GM18507 (cell line): ENCODE results near the gene KIF9.
"Not testable (repeated sequence)": the region's sequence is repeated elsewhere in the genome, so short reads cannot be mapped to it uniquely, and the experiment has no call there.

ENCODE experiments used
- DNase-seq: peaks from one replicate; pipeline ENCODE4 v3.0.0; 2011; ENCODE audit warnings: low read depth; ENCODE audit not compliant: insufficient read length; ENCODE audit errors: extremely low spot score
- FAIRE-seq: peaks from 2 replicates; lab custom pipeline; 2011; peaks lifted over from hg19 to GRCh38; lab: Jason Lieb, UNC

KIF9 gene

DNA sequence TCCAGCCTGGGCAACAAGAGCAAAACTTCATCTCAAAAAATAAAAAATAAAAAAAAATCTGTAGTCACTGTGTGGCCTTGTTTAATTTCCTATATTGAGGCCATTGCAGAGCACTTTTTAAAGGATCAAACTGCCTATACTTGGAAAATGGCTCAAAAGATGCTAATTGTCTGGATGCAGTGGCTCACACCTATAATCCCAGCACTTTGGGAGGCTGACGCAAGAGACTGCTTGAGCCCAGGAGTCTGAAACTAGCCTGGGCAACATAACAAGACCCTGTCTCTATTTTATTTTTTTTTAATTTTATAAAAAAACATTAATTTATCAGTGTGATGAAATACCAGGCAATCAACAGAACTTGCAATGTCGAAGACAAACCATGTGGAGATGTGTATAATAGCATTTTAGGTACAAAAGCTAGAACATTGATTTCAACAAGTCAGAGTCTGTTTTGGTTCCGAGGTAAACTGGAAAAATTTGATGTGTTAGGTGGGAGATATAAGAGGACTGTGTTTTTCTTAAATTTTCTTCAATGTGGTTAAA lies 71.7 kb downstream of the KIF9 start:
- FAIRE-seq = no peak

DNA sequence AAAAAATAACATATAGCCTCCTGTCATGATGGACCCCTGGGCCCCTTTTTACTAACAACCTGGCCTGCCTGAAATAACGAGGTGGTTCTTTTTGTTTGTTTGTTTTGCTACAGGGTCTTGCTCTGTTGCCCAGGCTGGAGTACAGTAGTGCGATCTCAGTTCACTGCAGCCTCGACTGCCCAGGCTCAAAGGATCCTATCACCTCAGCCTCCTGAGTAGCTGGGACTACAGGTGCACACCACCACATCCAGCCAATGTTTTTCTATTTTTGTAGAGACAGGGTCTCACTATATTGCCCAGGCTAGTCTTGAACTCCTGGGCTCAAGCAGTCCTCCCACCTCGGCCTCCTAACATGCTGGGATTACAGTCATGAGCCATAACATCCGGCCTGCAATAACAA lies 76.6 kb downstream of the KIF9 start:
- not testable (repeated sequence) for DNase-seq

More for the DNA sequence above, 71.7 kb downstream of the KIF9 start:
- no peak for DNase-seq

DNA sequence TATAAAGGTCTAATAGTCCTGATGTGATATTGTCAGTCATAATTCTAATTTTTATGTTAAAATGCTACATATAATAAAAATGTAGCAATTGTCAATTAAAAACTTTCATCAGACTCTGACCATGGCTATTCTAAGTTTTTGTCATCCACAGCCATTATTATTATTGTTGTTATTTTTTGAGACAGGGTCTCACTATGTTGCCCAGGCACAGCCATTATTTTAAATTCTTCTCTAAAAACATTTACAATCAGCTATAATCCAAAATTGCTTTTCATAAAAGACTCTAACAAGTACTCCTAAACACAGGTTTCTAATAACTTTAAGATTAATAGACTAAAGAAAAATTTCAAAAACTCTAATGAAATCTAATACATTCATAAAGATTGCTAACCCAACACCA lies 77.7 kb downstream of the KIF9 start:
- DNase-seq (no peak), FAIRE-seq (no peak)

More for the DNA sequence above, 76.6 kb downstream of the KIF9 start:
- FAIRE-seq = not testable (repeated sequence)

DNA sequence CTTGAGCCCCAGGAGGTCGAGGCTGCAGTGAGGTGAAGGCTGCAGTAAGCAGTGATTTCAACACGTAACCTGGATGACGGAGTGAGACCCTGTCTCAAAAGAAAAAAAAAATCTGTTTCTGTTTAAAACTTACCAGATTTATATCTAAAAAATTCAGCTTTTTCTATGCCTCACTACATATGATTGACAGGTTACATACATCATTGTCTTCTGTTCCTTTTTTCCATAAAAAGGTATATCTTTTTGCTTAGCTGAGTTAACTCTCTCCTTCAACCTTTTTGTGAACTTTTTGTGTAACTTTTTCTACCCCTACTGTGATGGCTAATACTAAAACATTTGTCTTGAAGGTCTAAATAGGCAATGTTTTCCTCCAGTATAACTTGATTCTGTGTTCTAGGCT lies 80.1 kb downstream of the KIF9 start:
- FAIRE-seq (no peak), DNase-seq (no peak)

DNA sequence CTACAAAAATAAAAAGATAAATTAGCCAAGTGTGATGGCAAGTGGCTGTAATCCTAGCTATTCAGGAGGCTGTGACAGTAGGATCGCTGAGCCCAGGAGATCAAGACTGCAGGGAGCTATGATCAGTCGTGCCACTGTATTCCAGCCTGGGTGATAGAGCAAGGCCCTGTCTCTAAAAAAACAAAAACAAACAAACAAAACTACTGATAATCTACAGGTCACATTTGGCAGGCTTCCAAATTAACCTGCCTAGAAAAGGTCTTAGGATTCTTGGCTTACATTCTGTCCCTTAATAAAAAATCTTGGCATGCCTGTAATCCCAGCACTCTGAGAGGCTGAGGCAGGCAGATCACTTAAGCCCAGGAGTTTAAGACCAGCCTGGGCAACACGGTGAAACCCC lies 85.3 kb downstream of the KIF9 start:
- no peak for FAIRE-seq
- no peak for DNase-seq

DNA sequence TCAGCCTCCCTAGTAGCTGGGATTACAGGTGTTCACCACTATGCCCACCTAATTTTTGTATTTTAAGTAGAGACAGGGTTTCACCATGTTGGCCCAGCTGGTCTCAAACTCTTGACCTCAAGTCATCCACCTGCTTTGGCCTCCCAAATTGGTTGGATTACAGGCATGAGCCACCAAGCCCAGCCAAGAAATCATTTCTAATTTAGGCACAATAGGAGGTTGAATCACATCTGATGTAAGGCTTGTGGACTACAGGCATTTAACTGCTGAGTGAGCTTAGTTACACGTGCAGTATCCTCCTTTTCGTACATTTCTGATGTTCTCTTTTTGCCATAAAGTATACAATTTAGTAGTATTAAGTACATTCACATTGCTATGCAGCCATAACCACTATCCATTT lies 87.6 kb downstream of the KIF9 start:
- DNase-seq (no peak), FAIRE-seq (no peak)

DNA sequence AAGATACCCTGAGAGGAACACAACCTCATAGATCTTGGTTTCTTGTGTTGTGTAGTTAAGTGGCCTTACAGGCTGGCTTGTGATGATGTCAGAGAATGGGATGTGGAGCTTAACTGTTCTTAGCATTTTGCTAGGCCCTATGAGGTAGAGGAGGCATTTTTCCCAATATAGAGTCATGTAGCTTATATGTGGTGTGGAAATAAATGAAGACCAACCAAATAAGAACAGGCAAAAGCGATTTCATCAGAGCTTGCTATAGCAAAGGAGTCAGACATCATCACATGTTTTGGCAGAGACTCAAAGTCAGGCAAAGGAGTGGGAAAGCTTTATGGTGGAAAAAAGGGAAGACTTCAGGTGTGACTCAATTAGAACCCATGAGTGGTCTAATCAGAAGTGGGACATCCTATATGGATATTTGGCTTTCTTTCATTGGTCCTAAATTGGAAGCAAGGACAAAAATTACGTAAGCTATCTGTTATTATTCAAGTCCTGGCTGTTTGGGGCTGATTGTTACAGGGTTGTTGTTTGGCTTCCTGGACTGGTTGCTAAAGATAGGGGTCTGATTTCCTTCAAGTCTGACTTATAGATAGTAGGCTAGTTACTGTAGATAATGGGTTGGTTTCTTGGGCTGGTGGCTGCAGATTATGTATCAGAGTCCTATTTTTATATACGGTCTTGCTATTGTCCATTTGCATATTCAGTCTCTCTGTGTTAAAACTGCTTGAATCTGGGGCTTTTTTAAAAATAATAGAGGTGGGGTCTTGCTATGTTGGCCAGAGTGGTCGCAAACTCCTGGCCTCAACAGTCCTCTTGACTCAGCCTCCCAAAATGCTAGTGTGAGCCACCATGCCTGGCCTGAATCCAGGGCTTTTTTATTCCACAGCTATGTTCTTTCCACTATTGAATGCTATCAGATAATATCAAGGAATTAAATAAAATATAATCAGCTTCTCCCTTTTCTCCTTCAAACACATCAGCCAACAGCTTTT lies 88.4 kb downstream of the KIF9 start:
- DNase-seq (no peak), FAIRE-seq (no peak)

DNA sequence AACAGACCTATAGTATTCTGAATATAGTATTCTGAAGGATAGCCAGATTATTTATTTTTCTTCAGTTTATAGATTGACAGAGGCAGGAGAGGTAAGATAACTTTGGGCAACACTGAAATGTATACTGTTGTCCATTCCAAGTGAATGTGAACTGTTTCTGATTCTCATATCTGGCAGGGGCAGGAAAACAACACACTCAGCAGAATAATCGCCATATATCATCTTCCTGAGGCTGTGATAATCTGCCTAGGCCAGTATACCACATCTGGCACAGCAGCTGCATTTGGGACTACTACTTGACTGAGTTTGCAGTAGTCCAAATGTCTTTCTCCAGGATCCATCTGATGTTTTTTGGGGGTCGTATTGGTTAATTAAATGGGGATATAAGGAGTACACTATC lies 96.3 kb downstream of the KIF9 start:
- no peak for DNase-seq
- no peak for FAIRE-seq

DNA sequence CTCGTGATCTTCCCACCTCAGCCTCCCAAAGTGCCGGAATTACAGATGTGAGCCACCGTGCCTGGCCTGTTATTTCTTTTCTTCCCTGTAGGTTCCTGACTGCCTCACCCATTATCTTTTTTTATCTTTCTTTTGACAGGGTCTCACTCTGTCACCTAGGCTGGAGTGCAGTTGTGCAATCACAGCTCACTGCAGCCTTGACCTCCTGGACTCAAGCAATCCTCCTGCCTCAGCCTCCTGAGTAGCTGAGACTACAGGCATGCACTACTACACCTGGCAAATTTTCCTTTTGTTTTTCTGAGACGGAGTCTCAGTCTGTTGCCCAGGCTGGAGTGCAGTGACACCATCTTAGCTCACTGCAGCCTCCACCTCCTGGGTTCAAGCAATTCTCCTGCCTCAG lies 100.9 kb downstream of the KIF9 start:
- DNase-seq, FAIRE-seq: not testable (repeated sequence)

DNA sequence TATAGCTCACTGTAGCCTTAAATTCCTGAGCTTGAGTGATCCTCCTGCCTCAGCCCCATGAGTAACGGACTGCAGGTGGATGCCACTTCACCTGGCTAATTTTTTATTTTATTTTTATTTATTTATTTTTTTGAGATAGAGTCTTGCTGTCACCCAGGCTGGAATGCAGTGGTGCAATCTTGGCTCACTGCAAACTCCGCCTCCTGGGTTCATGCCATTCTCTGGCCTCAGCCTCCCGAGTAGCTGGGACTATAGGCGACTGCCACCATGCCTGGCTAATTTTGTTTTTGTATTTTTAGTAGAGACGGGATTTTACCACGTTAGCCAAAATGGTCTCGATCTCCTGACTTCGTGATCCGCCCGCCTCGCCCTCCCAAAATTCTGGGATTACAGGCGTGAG lies 102.6 kb downstream of the KIF9 start:
- not testable (repeated sequence) for FAIRE-seq, DNase-seq
